Breast epithelium (tissue), 3 donors: ENCODE measurements around the gene NEDD4L.

Experiments
- CTCF ChIP-seq, 3 donors: fragments of 450-650 bp; IDR thresholded peaks; one replicate each; pipeline ENCODE4 v1.5.1; 2016 to 2017; ENCODE audit warnings: antibody characterized with exemption in 3 of 3, mild to moderate bottlenecking in 3 of 3, moderate library complexity in 3 of 3
- POLR2A ChIP-seq: fragments of 450-650 bp; IDR thresholded peaks from one replicate; pipeline ENCODE4 v1.6.1; 2016; ENCODE audit warnings: antibody characterized with exemption, mild to moderate bottlenecking, moderate library complexity
- POLR2AphosphoS5 ChIP-seq, 3 donors: sonication (generic); formaldehyde crosslinking; IDR thresholded peaks; one replicate each; pipeline ENCODE4 v1.6.1; 2017; ENCODE audit warnings: antibody characterized with exemption in 3 of 3

GRCh38 chr18:58251416-58251815 is 207.4 kb downstream of the NEDD4L start:
- TF ChIP-seq POLR2AphosphoS5 (IDR thresholded peaks at IDR 0.05), result no peak
- no peak for TF ChIP-seq POLR2A
- TF ChIP-seq CTCF (IDR thresholded peaks at IDR 0.05), result no peak
